HG02973 (cell line): ENCODE measurements around the gene HSH2D.
"Not testable (repeated sequence)": the region's sequence is repeated elsewhere in the genome, so short reads cannot be mapped to it uniquely, and the experiment has no call there.

Experiments
- ATAC-seq: cut with Tn5 transposase; IDR thresholded peaks from one replicate; pipeline ENCODE4 v1.9.1; 2021; ENCODE audit warnings: moderate library complexity; ENCODE audit not compliant: unreplicated experiment

The HSH2D gene

GRCh38 chr19:16143399-16144215 lies at the start of gene HSH2D:
TSS of gene HSH2D (plus strand) at chr19:16143685. CDS start at chr19:16148751, 5,066 bp downstream.
- peak; percentile 60 for ATAC-seq

GRCh38 chr19:16094360-16095070 lies 49.0 kb upstream of the HSH2D start:
- ATAC-seq: no peak

GRCh38 chr19:16095071-16095571 lies 48.4 kb upstream of the HSH2D start:
- ATAC-seq: no peak

GRCh38 chr19:16096280-16096855 lies 47.1 kb upstream of the HSH2D start:
- no peak for ATAC-seq

GRCh38 chr19:16098416-16098768 lies 45.1 kb upstream of the HSH2D start:
- ATAC-seq: no peak

- ATAC-seq: no peak
Measured at GRCh38 chr19:16098821-16099220, 44.7 kb upstream of the HSH2D start.

GRCh38 chr19:16099314-16099965 lies 44.0 kb upstream of the HSH2D start:
- ATAC-seq: not testable (repeated sequence)

- ATAC-seq: no peak
Measured at GRCh38 chr19:16100524-16100923, 43.0 kb upstream of the HSH2D start.

GRCh38 chr19:16104722-16105121 lies 38.8 kb upstream of the HSH2D start:
- no peak for ATAC-seq

GRCh38 chr19:16106121-16106520 lies 37.4 kb upstream of the HSH2D start:
- no peak for ATAC-seq

- peak; percentile 79 for ATAC-seq
Measured at GRCh38 chr19:16111160-16111908, 32.2 kb upstream of the HSH2D start, which contains the start of gene RAB8A. TSS of gene RAB8A (plus strand) at chr19:16111889. CDS start at chr19:16111902, 13 bp downstream.

GRCh38 chr19:16111909-16112752 lies 31.4 kb upstream of the HSH2D start:
- no peak for ATAC-seq

- no peak for ATAC-seq
Measured at GRCh38 chr19:16112778-16113177, 30.7 kb upstream of the HSH2D start.

GRCh38 chr19:16113727-16114126 lies 29.8 kb upstream of the HSH2D start:
- ATAC-seq: no peak

GRCh38 chr19:16115301-16116039 lies 28.0 kb upstream of the HSH2D start:
- no peak for ATAC-seq

GRCh38 chr19:16116067-16116466 lies 27.4 kb upstream of the HSH2D start:
- no peak for ATAC-seq

GRCh38 chr19:16117594-16118033 lies 25.9 kb upstream of the HSH2D start:
- ATAC-seq: no peak

- ATAC-seq: peak; percentile 63
Measured at GRCh38 chr19:16118489-16119033, 24.9 kb upstream of the HSH2D start.
